ENCODE results near the gene CYFIP1.

GRCh38 chr15:22878103-22878502 is 102.1 kb downstream of the CYFIP1 start:
- TF ChIP-seq TAF1 (IDR thresholded peaks at IDR 0.05; ENCODE audit: borderline replicate concordance, insufficient read depth, low read length) (no peak), POLR2AphosphoS5 (IDR thresholded peaks at IDR 0.05; ENCODE audit: low read depth, low read length) (no peak), SIN3A (IDR thresholded peaks at IDR 0.05; ENCODE audit: borderline replicate concordance, insufficient read depth, low read length) (no peak), FOXP2 (optimal IDR thresholded peaks at IDR 0.05; ENCODE audit: borderline replicate concordance, extremely low read depth, extremely low read length, insufficient read depth) (no peak)
